SIG-M5 treated with dmso at 0.1 percent for 504 hours (cell line): ENCODE measurements around the gene CLEC16A.

Experiments
- DNase-seq: peaks from one replicate; lab custom pipeline; 2025; ENCODE audit not compliant: unreplicated experiment; lab: John Stamatoyannopoulos, UW

CLEC16A gene

GRCh38 chr16:11151156-11151884 is 207.0 kb downstream of the CLEC16A start:
- no peak for DNase-seq

GRCh38 chr16:11151885-11152629 is 207.7 kb downstream of the CLEC16A start:
- DNase-seq: no peak

- no peak for DNase-seq
Observed at GRCh38 chr16:11152677-11153331, 208.4 kb downstream of the CLEC16A start.

- DNase-seq: no peak
Observed at GRCh38 chr16:11155284-11155806, 211.0 kb downstream of the CLEC16A start.

- DNase-seq: no peak
Observed at GRCh38 chr16:11156401-11156800, 212.0 kb downstream of the CLEC16A start.

- no peak for DNase-seq
Observed at GRCh38 chr16:11157143-11157542, 212.8 kb downstream of the CLEC16A start.

GRCh38 chr16:11158018-11158417 is 213.7 kb downstream of the CLEC16A start:
- DNase-seq: no peak

GRCh38 chr16:11159282-11159681 is 214.9 kb downstream of the CLEC16A start:
- no peak for DNase-seq

- no peak for DNase-seq
Observed at GRCh38 chr16:11160676-11161115, 216.3 kb downstream of the CLEC16A start.

- DNase-seq: no peak
Observed at GRCh38 chr16:11161439-11161838, 217.1 kb downstream of the CLEC16A start.

- no peak for DNase-seq
Observed at GRCh38 chr16:11161974-11162373, 217.6 kb downstream of the CLEC16A start.

GRCh38 chr16:11162586-11163268 is 218.4 kb downstream of the CLEC16A start:
- no peak for DNase-seq

GRCh38 chr16:11163761-11164261 is 219.4 kb downstream of the CLEC16A start:
- no peak for DNase-seq

GRCh38 chr16:11164482-11165270 is 220.3 kb downstream of the CLEC16A start:
- no peak for DNase-seq

- DNase-seq: no peak
Observed at GRCh38 chr16:11165349-11165748, 221.0 kb downstream of the CLEC16A start.

GRCh38 chr16:11165894-11166665 is 221.7 kb downstream of the CLEC16A start:
- DNase-seq: no peak

- DNase-seq: no peak
Observed at GRCh38 chr16:11167581-11167980, 223.2 kb downstream of the CLEC16A start.

- no peak for DNase-seq
Observed at GRCh38 chr16:11168386-11169051, 224.2 kb downstream of the CLEC16A start.

GRCh38 chr16:11169641-11170040 is 225.3 kb downstream of the CLEC16A start:
- no peak for DNase-seq
